HL-60/S4 treated with retinoic acid at 250 ng/mL for 4 days and 3 days (cell line): ENCODE results near the gene DENND1B.

Experiments
- in situ Hi-C: fragments of 300-500 bp; cut with MboI; formaldehyde crosslinking; loops from 2 replicates; pipeline ENCODE4 v1.7.0; 2022; ENCODE audit warnings: low sequenced_read_pairs

Gene DENND1B

DNA sequence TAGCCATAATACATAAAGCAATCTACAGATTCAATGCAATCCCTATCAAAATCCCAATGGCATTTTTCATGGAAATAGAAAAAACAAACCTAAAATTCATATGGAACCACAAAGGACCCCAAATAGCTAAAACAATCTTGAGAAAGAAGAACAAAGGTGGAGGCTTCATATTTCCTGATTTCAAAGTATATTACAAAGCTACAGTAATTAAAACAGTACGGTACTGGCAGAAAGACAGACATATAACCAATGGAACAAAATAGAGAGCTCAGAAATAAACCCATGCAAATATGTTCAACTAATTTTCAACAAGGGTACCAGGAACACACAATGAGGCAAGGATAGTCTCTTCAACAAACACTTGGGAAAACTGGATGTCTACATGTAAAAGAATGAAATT, 87.0 kb downstream of the DENND1B start:
- in situ Hi-C loops = no loop called here

DNA sequence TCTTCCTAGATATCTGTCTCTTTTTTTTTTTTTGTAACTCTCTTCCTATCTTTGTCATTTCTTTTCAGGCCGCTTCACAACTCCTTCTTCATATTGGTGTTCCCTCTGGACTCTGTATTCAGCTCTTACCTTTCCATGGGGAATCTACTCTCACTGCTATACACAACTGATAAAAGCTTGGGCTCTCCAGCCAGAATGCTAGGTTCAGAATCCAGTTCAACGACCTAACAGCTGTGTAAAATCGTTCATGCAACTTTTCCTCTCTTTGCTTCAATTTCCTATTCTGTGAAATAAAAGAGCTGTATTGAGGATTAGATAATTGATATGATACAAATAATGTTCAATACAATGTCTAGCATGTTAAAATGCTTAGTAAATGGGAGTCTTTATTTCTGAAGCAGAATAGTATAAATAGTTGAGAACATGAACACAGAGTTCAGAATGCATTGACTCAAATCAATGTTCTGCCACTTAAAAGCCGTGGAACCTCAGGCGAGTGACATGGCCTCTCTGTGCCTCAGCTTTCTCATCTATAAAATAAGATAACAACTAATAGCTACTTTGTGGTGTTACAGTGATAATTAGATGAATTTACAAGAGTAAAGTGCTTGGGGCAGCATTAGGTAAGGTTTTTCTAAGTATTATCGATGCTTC, 88.5 kb downstream of the DENND1B start:
- in situ Hi-C loops = no loop called here

DNA sequence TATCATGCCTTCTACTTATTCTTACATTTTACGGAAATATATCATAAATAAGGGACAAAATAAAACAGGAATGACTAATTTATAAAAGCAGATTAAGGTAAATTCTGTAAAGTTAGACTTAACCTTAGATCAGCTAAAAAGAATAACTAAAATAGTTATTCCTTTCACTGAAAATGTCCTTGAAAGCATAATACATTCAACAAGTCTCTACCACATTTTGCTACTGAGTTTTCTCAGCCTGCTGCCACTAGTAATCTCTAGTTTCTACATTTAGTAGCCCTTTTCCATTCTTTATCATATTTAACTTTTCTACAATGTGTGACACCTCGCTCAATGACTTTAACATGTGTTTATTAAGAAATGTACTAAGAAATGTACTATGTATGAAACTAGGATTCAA, 89.0 kb downstream of the DENND1B start:
- in situ Hi-C loops = no loop called here

DNA sequence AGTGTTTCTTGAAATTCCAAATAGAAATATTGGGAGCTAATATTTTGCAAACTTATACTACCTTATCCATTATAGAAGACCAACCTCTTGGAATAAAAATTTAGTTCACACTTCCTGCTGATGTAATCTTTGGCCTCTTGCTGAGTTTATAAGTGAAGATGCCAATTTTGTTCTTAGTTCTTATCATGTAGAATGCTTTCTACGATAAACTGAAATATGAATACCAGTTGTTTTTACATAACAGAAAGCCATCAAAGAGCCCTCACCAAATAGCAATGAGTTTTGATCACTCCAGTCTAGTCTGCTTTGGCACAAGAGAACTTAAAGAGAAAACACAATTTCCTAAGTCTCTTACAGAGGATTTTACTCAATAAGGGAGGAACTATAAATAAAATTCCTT, 89.5 kb downstream of the DENND1B start:
- in situ Hi-C loops = no loop called here

DNA sequence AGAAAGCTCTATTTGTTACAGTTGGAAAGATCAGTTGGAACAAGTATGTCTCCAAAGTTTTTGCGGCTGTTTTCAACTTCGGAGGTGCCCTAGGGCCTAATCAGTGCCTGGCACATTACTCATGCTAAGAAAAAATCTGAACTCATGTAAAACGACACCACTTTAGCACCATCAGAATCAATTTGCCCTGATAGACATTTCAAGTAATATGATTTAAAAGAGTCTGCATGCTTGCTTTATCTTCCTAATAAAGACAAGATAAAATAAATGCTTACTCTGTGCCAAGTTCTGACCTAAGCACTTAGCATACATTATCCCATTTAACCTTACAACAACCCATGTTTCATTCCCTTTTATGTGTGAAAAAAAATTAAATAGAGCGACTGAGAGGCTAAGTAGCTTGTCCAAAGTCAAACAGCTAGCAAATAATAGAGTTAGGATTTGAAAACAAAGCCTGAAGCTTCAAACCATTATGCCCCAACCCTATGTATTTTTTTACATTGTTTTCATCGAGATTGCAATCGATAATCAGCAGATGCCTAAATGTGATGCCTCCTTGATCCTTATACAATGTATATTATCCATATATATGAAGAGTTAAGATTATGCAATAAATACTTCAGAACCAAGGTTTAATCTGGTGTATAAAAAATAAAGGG, 91.3 kb downstream of the DENND1B start:
- in situ Hi-C loops = no loop called here

DNA sequence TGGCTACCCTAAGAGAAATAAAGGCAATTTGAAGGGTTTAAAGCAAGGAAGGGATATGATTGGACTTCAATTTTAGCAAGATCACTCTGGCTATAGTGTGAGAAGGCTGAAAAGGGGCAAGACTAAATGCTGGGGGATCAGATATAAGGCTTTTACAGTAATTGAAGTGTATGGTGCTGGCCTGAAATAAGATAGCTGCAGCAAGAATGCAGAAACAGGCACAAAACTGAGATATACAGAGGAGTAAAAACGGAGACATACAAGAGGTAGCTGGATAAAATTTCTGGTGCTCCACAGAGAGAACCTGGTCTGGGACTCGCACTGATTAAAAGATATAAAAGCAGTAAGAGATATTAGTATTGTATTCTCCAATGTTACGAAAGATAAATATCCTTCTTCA, 92.0 kb downstream of the DENND1B start:
- in situ Hi-C loops = no loop called here

DNA sequence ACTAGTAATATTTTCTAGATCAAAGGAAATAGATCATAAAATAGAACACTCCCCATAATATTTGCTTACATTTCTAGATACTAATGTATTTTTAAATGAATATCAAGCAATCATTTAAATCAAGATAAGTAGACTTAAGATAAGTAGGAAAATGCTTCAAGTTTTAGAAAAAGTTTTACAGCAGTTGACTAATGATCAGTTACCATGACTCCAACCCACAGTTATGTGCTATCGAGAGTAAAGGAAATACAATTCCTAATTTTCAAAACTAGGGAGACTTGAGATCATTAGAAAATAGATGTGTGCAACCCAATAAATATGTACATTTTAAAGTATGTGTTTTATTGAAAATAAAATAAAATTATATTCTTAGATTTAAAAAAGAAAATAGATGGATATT, 95.0 kb downstream of the DENND1B start:
- in situ Hi-C loops = no loop called here

DNA sequence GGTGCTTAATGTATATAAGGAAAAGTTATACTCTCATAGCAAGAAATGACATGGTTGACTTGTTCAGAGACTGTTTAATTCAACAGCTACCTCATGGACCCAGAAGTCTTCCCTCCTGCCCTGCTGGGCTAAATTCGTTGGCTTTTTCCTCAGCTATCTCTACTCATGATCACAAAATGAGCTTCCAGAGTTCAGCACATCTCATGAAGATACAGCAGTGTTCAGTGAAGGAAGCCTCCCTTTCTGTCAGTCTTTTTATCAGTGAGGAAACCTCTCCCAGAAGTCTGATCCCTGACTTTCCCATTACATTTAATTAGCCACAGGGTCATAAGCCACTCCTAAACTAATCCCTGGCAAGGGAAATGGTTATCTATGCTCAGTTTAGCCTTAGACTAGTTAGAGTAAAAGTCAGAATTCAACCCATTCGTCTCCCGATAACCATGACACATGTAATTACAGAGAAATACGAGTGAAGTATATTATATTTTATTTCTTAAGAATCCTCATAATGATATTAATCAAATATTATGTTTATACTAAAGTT, 97.5 kb downstream of the DENND1B start:
- in situ Hi-C loops = no loop called here

DNA sequence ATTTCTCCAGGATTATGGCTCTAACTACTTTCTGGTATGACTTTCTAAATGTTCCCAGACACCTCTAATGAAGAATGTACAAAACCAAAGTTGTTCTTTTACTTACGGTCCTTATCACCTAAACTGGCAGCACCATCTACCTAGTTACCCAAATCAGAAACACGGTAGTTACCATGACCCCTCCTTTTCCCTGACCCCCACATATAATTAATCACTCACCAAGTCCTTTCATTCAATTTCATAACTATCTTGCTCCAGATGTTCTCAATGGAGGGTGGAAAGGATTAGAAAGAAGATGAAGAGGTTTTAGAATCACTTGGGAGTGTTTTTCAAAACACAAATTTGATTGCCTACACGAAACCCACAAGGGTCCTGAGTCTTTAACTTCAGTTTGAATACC, 98.0 kb downstream of the DENND1B start:
- in situ Hi-C loops = no loop called here

DNA sequence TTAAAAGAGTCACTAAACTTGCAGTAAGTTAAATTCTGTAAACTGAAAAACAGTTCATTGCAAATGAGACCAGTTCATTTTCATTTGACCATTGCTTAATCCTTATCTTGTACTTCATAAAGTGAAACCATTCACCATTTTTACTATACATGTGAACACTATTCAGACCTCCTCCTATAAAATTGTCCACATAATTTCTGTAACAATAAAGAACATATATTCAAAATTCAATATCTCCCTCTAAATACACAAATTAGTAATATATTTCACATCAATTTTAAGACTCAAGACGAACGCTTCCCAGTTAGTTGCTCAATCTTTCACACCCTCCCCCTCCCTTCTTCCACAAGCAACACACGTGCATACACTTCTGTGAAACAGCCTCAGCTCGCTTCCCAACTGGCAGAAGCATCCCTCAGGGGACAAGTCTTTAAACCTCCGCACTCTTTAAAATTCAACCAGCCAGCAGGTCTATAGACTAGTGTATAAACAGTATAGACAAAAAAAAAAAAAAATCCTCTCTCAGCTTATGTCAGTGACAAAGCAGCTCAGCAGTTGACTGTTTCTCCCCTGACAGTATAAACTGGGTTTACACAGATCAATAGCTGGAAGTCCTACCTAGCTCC, 99.6 kb downstream of the DENND1B start:
- in situ Hi-C loops = no loop called here

DNA sequence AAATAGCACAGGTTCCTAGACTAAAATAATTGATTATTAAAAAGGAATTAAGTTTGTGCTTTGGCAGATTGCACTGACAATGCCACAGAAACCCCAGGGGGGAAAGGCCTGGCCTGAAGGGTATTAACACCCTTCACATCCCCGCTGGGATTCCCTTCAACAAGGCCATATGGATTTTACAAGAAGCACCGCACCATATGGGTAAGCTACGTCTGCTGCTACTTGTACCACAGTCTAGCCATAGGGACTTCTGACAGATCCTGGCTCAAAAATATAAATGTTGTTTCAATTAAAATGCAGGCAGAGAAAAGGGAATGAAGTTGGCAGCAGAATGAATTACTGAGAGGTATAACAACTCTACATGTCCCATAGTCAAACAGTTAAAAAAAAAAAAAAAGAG, 101.0 kb downstream of the DENND1B start:
- in situ Hi-C loops = no loop called here

DNA sequence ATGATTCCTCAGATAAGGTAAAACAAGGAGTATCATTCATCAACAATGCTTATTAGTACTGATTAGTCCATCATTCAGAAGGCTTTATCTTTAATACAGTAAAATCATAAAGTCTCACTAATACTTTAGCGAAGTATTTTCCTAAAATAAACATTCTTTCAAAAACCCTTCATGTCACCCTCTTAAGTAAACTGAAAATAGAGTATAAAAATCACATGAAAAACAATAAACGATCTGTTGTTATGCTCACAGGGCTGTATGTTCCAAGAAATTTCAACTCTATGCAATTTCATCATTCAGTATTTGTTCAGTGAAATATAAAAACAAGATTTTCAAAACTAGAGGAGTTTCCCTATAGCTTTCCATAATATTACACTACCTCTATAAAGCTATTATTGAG, 102.0 kb downstream of the DENND1B start:
- in situ Hi-C loops = no loop called here

DNA sequence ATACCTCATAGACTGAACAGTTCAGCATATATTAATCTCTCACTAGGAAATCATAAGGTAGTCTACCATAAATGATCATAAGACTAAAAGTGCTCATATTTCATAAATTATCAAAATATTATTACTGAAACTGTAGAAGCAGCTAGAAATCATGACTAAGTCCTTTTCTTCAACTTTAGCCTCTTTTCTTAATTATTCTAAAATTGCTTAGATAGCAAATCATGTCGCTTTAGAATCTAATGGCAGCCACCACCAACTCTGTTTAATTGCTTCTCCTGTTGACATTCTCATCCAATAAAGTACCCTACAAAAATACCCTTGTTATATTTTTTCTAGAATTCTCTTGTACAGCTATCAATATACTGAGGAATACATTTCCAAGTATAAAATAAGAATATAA, 102.9 kb downstream of the DENND1B start:
- in situ Hi-C loops = no loop called here

DNA sequence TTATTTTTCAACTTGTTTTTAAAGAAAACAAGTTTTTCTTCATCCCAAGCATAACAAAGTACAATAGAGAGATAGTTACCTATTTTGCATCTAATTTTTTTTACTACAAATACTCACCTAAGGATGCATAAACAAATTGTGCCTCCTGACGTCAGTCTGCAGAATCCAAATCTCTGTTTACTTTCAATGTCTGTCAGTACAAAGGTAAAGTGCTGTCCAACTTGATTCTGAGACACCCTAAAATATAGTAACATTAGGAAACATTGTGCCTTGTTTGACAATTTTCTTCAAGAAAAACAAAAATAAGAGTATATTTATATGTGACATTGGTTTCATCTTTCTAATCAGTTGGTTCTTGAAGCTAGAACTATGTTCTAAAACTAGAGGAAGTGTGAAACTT, 103.4 kb downstream of the DENND1B start:
- in situ Hi-C loops = no loop called here

DNA sequence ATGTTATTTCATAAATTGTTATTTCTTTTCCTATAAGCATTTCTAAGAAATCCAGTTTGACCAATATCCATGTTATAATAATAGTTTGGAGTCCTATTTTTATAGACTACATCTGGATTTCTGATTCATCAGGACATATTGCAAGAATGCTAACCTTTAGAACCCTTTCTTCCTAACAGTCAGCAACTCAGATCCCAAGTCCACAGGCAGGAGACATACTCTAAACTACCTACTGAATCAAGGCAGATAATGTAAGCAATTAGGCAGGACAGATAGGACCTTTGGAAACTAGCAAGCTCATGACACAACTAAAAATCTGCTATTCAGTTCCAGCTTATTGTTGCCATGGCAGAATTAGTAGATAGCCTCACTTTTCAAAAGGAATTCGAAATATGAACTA, 104.1 kb downstream of the DENND1B start:
- in situ Hi-C loops = no loop called here

DNA sequence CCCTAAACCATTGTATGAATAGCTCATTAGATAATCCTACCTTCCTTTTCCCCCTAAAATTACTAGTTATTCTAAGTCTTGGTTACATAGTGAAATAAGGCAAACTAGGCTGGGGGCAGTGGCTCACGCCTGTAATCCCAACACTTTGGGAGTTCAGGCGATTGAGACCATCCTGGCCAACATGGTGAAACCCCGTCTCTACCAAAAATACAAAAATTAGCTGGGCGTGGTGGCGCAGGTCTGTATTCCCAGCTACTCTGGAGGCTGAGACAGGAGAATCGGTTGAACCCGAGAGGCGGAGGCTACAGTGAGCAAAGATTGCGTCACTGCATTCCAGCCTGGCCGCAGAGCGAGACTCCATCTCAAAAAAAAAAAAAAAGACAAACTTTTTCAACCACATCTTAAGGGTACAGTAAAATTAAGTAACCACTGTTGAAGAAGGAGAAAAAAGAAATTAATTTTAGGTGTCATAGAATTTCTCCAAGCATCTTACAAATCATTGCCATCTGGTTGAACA, 108.5 kb downstream of the DENND1B start:
- in situ Hi-C loops = no loop called here

DNA sequence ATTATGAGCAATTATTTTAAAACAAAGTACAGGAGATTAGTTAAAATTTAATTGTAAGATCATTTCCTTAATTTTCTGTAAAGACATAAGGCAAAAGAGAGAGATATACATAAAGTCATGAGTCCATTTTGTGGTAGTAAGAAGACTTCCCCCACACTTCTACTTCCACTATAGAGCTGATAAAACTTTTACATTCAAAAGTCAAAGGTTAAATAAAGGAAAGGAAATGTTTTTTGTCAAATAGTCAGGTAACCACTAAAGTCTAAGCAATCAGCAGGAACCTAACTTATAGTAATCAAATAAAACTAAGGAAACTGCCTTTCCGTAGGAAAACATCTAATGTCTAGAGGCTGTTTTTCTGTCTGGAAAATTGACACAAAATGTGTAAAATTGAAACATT, 110.9 kb downstream of the DENND1B start:
- in situ Hi-C loops = no loop called here

DNA sequence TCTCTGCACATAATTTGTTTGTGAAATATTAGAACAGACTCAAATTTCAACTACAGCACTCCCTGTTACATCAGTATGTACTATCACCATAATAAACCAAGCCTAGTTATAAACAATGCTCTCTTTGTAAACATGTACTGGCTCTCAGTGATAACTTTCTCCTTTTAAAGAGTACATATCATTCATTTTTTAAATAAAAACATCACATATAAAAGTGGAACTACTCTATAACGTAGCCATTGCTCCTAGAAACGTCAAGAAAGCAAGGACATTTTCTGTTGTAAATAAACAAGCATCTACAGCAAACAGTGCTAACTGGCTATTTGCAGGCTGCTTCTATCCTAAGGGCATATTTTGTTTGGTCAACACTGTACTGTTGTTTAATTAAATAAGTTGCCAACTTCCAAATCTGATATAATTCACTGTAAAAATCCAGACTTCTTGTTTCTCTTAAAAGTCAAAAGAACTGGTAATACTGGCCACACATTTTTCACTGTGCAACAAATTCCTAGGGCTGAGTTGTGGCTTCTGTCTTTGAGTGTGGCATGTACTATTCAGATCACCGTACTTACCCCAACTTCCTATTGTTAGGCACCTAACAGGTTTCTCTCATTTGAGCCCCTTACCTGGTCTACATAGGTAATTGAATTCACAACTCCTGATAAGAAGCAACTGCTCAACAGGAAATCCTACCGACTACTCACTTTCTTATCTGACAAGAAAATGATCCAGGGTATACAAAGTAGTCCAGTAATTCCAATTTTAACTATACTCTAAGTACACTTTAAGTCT, 111.9 kb downstream of the DENND1B start:
- in situ Hi-C loops = no loop called here

DNA sequence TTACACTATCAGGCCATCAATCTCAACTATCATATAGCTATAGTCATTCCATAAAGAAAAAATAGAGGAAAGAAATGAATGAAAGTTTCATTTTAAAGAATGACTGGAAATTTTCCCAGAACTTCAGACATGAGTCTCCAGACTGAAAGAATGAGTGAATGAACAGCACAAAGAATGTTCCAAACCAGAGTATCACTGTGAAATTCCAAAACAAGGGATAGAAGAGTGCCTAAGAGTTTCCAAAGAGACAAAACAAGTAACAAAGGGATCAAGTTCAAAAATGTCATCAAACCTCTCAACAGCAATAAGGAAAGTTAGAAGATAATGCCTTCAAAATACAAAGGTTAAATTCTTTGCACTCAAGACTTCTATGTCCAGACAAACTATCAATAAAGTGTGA, 114.9 kb downstream of the DENND1B start:
- in situ Hi-C loops = no loop called here

DNA sequence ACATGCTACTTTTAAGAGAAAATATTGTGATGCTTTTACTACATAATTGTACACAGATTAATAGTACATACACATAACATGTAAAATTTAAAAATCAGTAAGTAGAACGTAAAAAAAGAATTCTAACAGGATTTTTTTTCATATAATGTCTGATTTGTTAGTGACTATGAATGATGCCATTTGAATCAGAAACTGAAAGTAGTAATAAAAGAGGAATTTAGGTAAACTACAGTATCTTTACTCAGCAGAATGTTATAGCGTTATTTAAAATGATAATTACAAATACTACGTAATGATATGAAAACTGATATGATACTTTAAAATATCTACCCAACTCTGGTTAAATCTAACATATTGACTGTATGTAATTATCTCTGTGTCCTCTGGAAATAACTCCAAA, 116.1 kb downstream of the DENND1B start:
- in situ Hi-C loops = no loop called here

DNA sequence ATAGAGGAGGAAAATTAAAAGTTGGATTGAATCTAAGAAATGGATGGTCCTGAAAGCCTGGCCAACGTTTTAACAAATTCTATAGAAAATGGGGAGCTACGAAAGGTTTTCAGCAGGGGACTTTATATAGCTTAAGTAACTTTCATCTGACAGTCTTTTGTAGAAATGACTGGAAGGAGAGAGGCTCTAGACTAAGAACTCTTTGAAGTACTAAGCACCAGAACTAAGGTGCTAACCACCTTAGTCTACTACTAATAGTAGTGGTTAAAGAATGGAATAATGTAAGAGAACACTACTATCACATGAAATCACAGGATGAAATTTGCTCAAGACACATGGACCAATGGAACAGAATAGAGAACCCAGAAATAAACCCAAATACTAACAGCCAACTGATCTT, 126.1 kb downstream of the DENND1B start:
- in situ Hi-C loops = no loop called here
